ENCODE results near the gene MTA2. TPM values are rescaled to one million over a fixed set of nuclear protein-coding genes. Genes with fewer than 3 reads are reported as not detected.
"Not testable (repeated sequence)": the region's sequence is repeated elsewhere in the genome, so short reads cannot be mapped to it uniquely, and the experiment has no call there.

MTA2 gene
- total RNA-seq, 1 donor from 2014 or later = 162 TPM

DNA sequence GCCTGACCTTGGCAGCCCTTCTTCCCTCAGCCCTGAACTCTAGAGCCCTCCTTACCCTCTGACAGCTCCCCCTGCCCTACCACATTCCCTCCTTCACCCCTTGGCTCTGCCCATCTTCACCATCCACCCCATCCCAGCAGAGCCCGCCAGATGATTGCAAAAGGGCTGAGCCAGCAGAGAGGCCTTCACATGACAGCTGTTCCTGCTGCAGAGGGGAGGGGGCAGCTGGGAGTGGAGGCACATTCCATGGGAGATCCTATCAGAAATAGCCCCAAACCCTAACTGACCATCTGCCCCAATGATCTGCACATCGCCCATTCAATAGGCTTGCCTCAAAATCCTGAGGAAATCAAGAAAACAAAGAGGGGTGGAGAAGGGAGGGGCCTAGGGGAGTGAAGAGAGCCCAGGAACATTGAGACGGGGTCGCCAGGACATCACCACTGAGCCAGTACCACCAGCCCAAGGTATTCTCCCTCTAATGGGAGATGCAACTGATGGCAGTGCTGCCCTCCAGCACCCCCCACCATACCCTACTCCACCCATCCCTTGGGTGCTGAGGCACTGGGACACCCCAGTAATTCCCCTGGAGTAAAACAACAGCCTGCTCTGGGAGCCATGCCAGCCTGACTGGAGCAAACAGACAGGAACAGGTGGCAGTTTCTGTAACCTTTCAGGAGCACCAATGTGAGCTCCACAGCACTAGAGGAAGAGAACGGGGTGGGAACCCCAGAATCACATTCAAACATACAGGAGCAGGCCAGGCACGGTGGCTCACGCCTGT, 47.1 kb downstream of the MTA2 start:
- Histone ChIP-seq H3K27me3 (ENCODE audit: control insufficient read depth, insufficient read depth, low read length) (no peaks in the 10 kb centered on the region), H3K4me3 (ENCODE audit: low read depth, low read length) (no peak overlapping the region), H3K36me3 (ENCODE audit: control insufficient read depth, insufficient read depth, low read length) (peaks cover 3% of the 10 kb centered on the region)
- FAIRE-seq = no peak
- TF ChIP-seq, protein P1, sequence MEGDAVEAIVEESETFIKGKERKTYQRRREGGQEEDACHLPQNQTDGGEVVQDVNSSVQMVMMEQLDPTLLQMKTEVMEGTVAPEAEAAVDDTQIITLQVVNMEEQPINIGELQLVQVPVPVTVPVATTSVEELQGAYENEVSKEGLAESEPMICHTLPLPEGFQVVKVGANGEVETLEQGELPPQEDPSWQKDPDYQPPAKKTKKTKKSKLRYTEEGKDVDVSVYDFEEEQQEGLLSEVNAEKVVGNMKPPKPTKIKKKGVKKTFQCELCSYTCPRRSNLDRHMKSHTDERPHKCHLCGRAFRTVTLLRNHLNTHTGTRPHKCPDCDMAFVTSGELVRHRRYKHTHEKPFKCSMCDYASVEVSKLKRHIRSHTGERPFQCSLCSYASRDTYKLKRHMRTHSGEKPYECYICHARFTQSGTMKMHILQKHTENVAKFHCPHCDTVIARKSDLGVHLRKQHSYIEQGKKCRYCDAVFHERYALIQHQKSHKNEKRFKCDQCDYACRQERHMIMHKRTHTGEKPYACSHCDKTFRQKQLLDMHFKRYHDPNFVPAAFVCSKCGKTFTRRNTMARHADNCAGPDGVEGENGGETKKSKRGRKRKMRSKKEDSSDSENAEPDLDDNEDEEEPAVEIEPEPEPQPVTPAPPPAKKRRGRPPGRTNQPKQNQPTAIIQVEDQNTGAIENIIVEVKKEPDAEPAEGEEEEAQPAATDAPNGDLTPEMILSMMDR (IDR thresholded peaks at IDR 0.05; ENCODE audit: insufficient read depth, low read length, severe bottlenecking) = no peak
- DNase-seq (ENCODE audit: low read depth) = no peak

DNA sequence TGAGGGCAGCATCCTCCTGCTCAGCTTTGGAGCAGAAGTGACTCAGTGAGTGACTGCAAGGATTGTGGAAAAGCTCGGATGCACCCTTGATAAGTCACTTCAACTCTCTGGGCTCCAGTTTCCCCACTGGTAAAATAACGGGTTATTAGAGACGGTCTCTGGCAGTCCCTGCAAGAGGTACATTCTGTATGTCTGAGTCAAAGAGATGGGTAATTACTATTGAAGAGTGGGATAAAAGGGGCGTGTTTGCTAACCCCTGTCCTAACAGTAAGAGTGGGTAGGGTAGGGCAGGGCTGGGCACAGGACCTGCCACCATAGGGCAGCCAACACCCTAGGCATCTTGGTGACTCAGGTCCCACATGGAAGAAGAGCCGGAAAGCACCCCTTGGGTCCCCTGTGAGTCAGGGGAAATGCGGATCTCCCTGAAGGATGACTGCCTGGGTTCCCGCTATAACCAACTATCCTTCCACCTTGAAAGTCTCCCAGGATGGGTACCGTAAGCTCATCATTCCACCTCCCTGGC, 47.8 kb downstream of the MTA2 start:
- TF ChIP-seq, protein P1 (IDR thresholded peaks at IDR 0.05; ENCODE audit: insufficient read depth, low read length, severe bottlenecking) = no peak
- DNase-seq (ENCODE audit: low read depth) = peak; percentile 87
- no peak for FAIRE-seq
- Histone ChIP-seq H3K4me3 (ENCODE audit: low read depth, low read length) (no peak overlapping the region), H3K36me3 (ENCODE audit: control insufficient read depth, insufficient read depth, low read length) (no peaks in the 10 kb centered on the region), H3K27me3 (ENCODE audit: control insufficient read depth, insufficient read depth, low read length) (no peaks in the 10 kb centered on the region)

DNA sequence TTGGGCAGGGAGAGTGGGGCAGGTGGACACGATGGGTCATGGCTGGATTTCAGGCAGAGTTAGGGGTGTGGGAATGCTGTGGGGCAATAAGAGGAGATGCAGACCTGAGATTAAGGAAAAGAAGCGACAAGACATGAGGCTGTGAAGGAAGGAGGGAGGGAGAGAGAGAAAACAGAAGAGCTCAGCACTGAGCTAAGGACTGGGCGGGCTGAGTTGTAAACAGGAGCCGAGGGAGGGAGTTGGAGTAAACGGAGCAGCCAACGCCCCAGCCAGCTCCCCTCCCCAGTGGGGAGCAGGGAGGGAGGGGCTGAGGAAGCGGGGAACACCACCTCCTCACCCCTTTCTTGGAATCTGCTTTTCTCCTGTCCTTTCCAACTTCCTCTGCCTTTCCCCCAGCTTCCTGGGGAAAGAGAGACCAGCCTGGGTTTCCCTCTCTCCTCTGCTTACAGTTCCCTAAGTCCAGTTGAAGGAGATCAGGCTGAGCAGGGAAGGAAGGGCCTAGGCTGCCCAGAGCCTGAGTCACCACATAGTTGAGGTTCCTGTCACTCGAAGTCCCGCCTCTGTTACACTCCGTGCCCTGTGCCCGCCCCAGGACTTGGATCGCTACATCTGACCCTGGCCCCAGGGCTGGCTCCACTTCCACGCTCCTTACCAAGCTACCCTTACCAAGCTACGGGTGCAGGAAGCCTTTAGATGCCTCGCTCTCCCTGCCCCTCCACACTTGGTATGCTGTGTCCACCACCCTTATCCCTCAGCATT, 48.4 kb downstream of the MTA2 start:
- TF ChIP-seq, protein P1 (IDR thresholded peaks at IDR 0.05; ENCODE audit: insufficient read depth, low read length, severe bottlenecking) = no peak
- DNase-seq (ENCODE audit: low read depth) (peak; percentile 94), FAIRE-seq (peak; percentile 93)
- H3K27me3 ChIP-seq (ENCODE audit: control insufficient read depth, insufficient read depth, low read length) = no peaks in the 10 kb centered on the region
- H3K4me3 ChIP-seq (ENCODE audit: low read depth, low read length) = peak overlapping the region; percentile 7
- no peaks in the 10 kb centered on the region for H3K36me3 ChIP-seq (ENCODE audit: control insufficient read depth, insufficient read depth, low read length)

DNA sequence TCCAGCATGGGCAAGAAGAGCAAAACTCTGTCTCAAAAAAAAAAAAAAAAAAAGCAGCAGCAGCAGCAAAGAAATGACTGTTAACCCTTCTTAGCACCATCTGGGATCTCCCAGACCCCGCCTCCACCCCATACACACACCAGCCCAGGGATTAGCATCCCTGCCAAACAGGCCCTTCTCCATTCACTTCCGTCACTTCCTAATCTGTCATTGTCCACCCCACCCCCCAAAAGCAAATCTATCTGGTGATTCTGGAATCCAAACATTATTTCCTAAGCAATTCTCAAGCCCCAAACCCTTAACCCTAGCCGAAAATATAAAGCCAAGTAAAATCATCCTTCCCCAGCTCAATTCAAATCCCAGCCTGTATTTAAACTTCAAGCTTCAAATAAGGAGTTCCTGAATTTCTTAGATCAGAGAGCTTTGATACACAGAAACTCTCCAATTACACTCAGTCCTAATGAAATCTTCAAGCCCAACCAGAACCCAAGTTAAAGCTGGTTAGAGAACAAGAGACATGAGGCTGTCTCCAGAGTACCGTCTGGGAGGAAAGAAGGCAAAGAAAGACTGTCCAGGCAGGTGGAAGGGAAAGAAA, 49.1 kb downstream of the MTA2 start:
- DNase-seq (ENCODE audit: low read depth) (peak; percentile 35), FAIRE-seq (no peak)
- Histone ChIP-seq H3K36me3 (ENCODE audit: control insufficient read depth, insufficient read depth, low read length) (no peaks in the 10 kb centered on the region), H3K27me3 (ENCODE audit: control insufficient read depth, insufficient read depth, low read length) (no peaks in the 10 kb centered on the region), H3K4me3 (ENCODE audit: low read depth, low read length) (peak overlapping the region; percentile 7)
- TF ChIP-seq, protein P1 (IDR thresholded peaks at IDR 0.05; ENCODE audit: insufficient read depth, low read length, severe bottlenecking) = no peak

DNA sequence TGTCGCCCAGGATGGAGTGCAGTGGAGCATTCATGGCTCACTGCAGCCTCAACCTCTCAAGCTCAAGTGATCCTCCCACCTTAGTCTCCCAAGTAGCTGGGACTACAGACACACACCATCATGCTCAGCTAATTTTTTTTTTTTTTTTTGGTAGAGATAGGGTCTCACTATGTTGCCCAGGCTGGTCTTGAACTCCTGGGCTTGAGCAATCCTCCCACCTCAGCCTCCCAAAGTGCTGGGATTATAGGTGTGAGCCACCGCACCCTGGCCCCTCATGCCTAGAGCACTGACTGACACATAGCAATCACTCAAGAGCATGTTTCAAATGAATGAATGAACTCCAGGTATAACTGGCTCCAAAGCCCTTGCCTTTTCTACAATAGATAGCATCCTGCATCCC, 51.2 kb downstream of the MTA2 start:
- not testable (repeated sequence) for H3K4me3 ChIP-seq (ENCODE audit: low read depth, low read length); DNase-seq (ENCODE audit: low read depth); H3K27me3 ChIP-seq (ENCODE audit: control insufficient read depth, insufficient read depth, low read length); H3K36me3 ChIP-seq (ENCODE audit: control insufficient read depth, insufficient read depth, low read length); FAIRE-seq
